ENCODE results near the gene AKNA.

The AKNA gene

GRCh38 chr9:114351932-114352331 lies 35.9 kb downstream of the AKNA start:
- intact Hi-C loops (cut with DNase I; ENCODE audit: low total_unique reads) = no loop called here
- no peak for DNase-seq
- no peak overlapping the region for H3K4me3 ChIP-seq
- no peak for TF ChIP-seq CTCF (IDR thresholded peaks at IDR 0.05)
- peak overlapping the region in 1 of 2 donors; percentile 79 for H3K27ac ChIP-seq
- H3K4me1 ChIP-seq = peaks cover 0 to 38% (median 19%) of the 10 kb centered on the region in 4 donors
- H3K9me3 ChIP-seq = no peaks in the 10 kb centered on the region
- H3K27me3 ChIP-seq = no peaks in the 10 kb centered on the region
- peaks cover 58 to 97% (median 90%) of the 10 kb centered on the region in 3 donors for H3K36me3 ChIP-seq

- no peak for DNase-seq
- H3K9me3 ChIP-seq = no peaks in the 10 kb centered on the region
- TF ChIP-seq CTCF (IDR thresholded peaks at IDR 0.05) = no peak
- intact Hi-C loops (cut with DNase I; ENCODE audit: low total_unique reads) = no loop called here
- H3K36me3 ChIP-seq = peaks cover 58 to 97% (median 90%) of the 10 kb centered on the region in 3 donors
- no peaks in the 10 kb centered on the region for H3K27me3 ChIP-seq
- H3K27ac ChIP-seq = peak overlapping the region; percentile 72 to 79
- H3K4me1 ChIP-seq = peaks cover 0 to 38% (median 19%) of the 10 kb centered on the region in 4 donors
- no peak overlapping the region for H3K4me3 ChIP-seq
These were observed 37.0 kb downstream of the AKNA start for GRCh38 chr9:114350636-114351401.

- TF ChIP-seq CTCF (IDR thresholded peaks at IDR 0.05) = no peak
- no peaks in the 10 kb centered on the region for H3K9me3 ChIP-seq
- peak in 1 of 2 donors; percentile 59 for DNase-seq
- H3K27me3 ChIP-seq = no peaks in the 10 kb centered on the region
- H3K4me1 ChIP-seq = peaks cover 0 to 38% (median 19%) of the 10 kb centered on the region in 4 donors
- no peak overlapping the region for H3K4me3 ChIP-seq
- peaks cover 58 to 97% (median 90%) of the 10 kb centered on the region in 3 donors for H3K36me3 ChIP-seq
- intact Hi-C loops (cut with DNase I; ENCODE audit: low total_unique reads) = loop anchor here (2.0 kb wide), 1 partner anchor 37 kb away; the partner anchor contains the start of gene AKNA
- peak overlapping the region; percentile 72 to 79 for H3K27ac ChIP-seq
These were observed 37.9 kb downstream of the AKNA start for GRCh38 chr9:114349713-114350480.

GRCh38 chr9:114348906-114349482 lies 38.8 kb downstream of the AKNA start:
- intact Hi-C loops (cut with DNase I; ENCODE audit: low total_unique reads) = loop anchor here (2.0 kb wide), 1 partner anchor 38 kb away; the partner anchor contains the start of gene AKNA
- H3K36me3 ChIP-seq = peaks cover 65 to 98% (median 89%) of the 10 kb centered on the region in 3 donors
- peak overlapping the region; percentile 72 to 79 for H3K27ac ChIP-seq

More at GRCh38 chr9:114348906-114349482, 38.8 kb downstream of the AKNA start:
- Histone ChIP-seq H3K4me1 (peaks cover 0 to 38% (median 19%) of the 10 kb centered on the region in 4 donors), H3K4me3 (no peak overlapping the region), H3K27me3 (no peaks in the 10 kb centered on the region), H3K9me3 (no peaks in the 10 kb centered on the region)
- no peak for TF ChIP-seq CTCF (IDR thresholded peaks at IDR 0.05)
- DNase-seq = peak; percentile 92 to 97

Measured in tibial artery (tissue), 4 donors.